ENCODE results near the gene TMPRSS6. TPM values are rescaled to one million over a fixed set of nuclear protein-coding genes. Genes with fewer than 3 reads are reported as not detected.

TMPRSS6 gene
- total RNA-seq, 1 experiment from 2014 or later: 0.04 TPM

DNA sequence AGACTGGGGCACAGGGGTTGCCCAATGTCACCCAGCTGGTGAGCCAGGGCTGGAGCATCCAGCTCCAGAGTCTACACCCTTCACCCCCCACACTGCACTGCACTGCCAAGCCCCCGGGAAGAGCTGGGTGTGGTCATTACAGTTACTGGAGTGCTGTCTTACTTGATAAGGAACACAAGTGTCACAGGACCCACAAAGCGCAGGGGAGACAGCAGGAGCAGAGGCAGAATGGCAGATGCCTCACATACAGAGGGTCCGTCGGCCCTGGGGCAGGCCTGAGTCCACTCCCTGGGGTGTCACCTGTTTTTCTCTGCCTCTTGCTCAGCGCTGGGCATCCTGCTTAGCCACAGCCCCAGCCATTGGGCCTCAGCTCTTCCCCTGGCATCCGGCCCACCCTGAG is 32.5 kb upstream of the TMPRSS6 start:
- intact Hi-C loops (cut with micrococcal nuclease): no loop called here
- POLR2A ChIA-PET (ENCODE audit: unreplicated experiment): no interaction called here
- no peaks in the 10 kb centered on the region for H4K20me1 ChIP-seq (ENCODE audit: low read length)

DNA sequence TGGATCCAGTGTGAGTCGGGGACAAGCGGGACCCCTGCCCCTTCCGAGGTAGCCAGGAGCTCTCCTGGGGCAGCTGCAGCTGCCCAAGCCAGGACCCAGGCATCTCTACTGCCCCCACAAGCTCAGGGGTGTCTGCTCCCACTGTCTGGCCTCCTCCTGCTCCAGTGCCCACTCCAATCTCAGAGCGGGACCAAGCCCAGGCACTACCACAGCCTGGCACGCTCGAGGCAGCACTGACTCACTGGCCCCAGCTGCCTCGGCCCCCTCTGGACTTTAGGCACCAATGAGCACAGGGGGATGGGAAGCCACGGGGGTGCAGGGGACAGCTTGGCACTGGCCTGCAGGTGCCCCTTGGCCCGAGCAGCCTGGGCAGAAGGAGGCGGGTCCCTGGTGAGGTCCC is 32.0 kb upstream of the TMPRSS6 start:
- TF ChIP-seq, protein P1, sequence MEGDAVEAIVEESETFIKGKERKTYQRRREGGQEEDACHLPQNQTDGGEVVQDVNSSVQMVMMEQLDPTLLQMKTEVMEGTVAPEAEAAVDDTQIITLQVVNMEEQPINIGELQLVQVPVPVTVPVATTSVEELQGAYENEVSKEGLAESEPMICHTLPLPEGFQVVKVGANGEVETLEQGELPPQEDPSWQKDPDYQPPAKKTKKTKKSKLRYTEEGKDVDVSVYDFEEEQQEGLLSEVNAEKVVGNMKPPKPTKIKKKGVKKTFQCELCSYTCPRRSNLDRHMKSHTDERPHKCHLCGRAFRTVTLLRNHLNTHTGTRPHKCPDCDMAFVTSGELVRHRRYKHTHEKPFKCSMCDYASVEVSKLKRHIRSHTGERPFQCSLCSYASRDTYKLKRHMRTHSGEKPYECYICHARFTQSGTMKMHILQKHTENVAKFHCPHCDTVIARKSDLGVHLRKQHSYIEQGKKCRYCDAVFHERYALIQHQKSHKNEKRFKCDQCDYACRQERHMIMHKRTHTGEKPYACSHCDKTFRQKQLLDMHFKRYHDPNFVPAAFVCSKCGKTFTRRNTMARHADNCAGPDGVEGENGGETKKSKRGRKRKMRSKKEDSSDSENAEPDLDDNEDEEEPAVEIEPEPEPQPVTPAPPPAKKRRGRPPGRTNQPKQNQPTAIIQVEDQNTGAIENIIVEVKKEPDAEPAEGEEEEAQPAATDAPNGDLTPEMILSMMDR (conservative IDR thresholded peaks at IDR 0.05; ENCODE audit: low read depth, low read length): no peak
- no peak for TF ChIP-seq EZH2 (IDR thresholded peaks at IDR 0.05; ENCODE audit: low read length, unreplicated experiment)
- TF ChIP-seq EZH2phosphoT487 (IDR thresholded peaks at IDR 0.05; ENCODE audit: borderline replicate concordance, low read length): no peak
- intact Hi-C loops (cut with micrococcal nuclease): no loop called here
- BruUV-seq (replicated peaks): no TSS peak
- Histone ChIP-seq H3K9me2 (replicated peaks; ENCODE audit: low read length) (no peaks in the 10 kb centered on the region), H3K4me2 (ENCODE audit: low read length) (no peak overlapping the region), H2AFZ (ENCODE audit: low read length) (no peak overlapping the region), H3K36me3 (ENCODE audit: low read depth, low read length) (no peaks in the 10 kb centered on the region), H3K27me3 (ENCODE audit: low read length) (no peaks in the 10 kb centered on the region), H3K9me3 (ENCODE audit: low read length) (no peaks in the 10 kb centered on the region), H3K79me2 (ENCODE audit: low read length) (no peaks in the 10 kb centered on the region), H3K4me1 (ENCODE audit: insufficient read depth, low read length) (no peaks in the 10 kb centered on the region), H3K27ac (ENCODE audit: low read length) (no peak overlapping the region), H4K20me1 (ENCODE audit: low read length) (no peaks in the 10 kb centered on the region), H3F3A (ENCODE audit: low read length, unreplicated experiment) (no peaks in the 10 kb centered on the region), H3K9ac (ENCODE audit: low read length) (no peak overlapping the region), H3K4me3 (ENCODE audit: low read length) (no peak overlapping the region)
- no peak for DNase-seq
- POLR2A ChIA-PET (ENCODE audit: unreplicated experiment): no interaction called here
- CTCF ChIA-PET: no interaction called here
- ATAC-seq: no peak

More for the DNA sequence above, 32.5 kb upstream of the TMPRSS6 start:
- CTCF ChIA-PET: interaction anchor here (0.6 kb wide), 1 partner anchor 15 kb away, joined by 8 read pairs; no protein-coding TSS in a partner anchor
- H3K36me3 ChIP-seq (ENCODE audit: low read depth, low read length): no peaks in the 10 kb centered on the region
- no peak overlapping the region for H2AFZ ChIP-seq (ENCODE audit: low read length)
- no peaks in the 10 kb centered on the region for H3K79me2 ChIP-seq (ENCODE audit: low read length)
- no peak overlapping the region for H3K27ac ChIP-seq (ENCODE audit: low read length)
- H3K27me3 ChIP-seq (ENCODE audit: low read length): no peaks in the 10 kb centered on the region
- H3K9ac ChIP-seq (ENCODE audit: low read length): no peak overlapping the region
- TF ChIP-seq, protein P1 (conservative IDR thresholded peaks at IDR 0.05; ENCODE audit: low read depth, low read length): no peak
- no peak for TF ChIP-seq EZH2 (IDR thresholded peaks at IDR 0.05; ENCODE audit: low read length, unreplicated experiment)
- TF ChIP-seq EZH2phosphoT487 (IDR thresholded peaks at IDR 0.05; ENCODE audit: borderline replicate concordance, low read length): no peak
- ATAC-seq: no peak
- no TSS peak for BruUV-seq (replicated peaks)
- DNase-seq: no peak
- H3K9me2 ChIP-seq (replicated peaks; ENCODE audit: low read length): no peaks in the 10 kb centered on the region
- H3F3A ChIP-seq (ENCODE audit: low read length, unreplicated experiment): no peaks in the 10 kb centered on the region
- H3K4me3 ChIP-seq (ENCODE audit: low read length): no peak overlapping the region
- H3K4me1 ChIP-seq (ENCODE audit: insufficient read depth, low read length): no peaks in the 10 kb centered on the region
- no peak overlapping the region for H3K4me2 ChIP-seq (ENCODE audit: low read length)
- H3K9me3 ChIP-seq (ENCODE audit: low read length): no peaks in the 10 kb centered on the region

DNA sequence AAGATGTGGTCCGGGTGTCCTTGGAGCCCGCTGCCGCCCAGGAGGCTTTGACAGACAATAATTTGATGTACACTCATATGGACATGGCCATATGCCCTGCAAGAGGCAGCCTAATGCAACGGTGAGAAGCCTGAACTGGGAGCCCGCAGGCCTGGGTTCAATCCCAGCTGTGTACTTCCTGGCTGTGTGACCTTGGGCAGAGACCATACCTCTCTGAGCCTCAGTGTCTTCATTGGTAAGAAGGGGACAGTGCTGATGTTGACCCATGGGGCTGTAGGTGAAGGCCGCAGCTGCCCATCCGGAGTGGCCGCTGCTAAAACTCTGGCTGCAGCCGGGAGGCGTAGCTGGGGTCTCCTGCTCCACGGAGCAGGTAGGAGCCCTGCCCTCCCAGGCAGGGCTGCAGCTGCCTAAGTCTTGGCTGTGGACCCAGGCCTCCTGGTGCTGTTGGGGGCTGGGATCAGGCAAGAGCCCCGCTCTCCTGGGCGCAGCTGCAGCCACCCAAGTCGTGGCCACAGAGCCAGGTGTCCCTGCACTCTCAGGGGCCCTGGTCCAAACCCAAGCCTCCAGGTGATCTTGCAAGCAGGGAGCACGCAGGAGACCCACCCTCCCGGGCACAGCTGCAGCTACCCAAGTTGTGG is 31.3 kb upstream of the TMPRSS6 start:
- POLR2A ChIA-PET (ENCODE audit: unreplicated experiment): no interaction called here
- no peak overlapping the region for H3K4me2 ChIP-seq (ENCODE audit: low read length)

More for the DNA sequence above, 31.3 kb upstream of the TMPRSS6 start:
- Histone ChIP-seq H4K20me1 (ENCODE audit: low read length) (no peaks in the 10 kb centered on the region), H3K79me2 (ENCODE audit: low read length) (no peaks in the 10 kb centered on the region), H3K27me3 (ENCODE audit: low read length) (no peaks in the 10 kb centered on the region), H3K36me3 (ENCODE audit: low read depth, low read length) (no peaks in the 10 kb centered on the region), H3K9me2 (replicated peaks; ENCODE audit: low read length) (no peaks in the 10 kb centered on the region), H3K4me3 (ENCODE audit: low read length) (no peak overlapping the region), H3F3A (ENCODE audit: low read length, unreplicated experiment) (no peaks in the 10 kb centered on the region), H3K4me1 (ENCODE audit: insufficient read depth, low read length) (no peaks in the 10 kb centered on the region), H3K27ac (ENCODE audit: low read length) (no peak overlapping the region), H3K9me3 (ENCODE audit: low read length) (no peaks in the 10 kb centered on the region), H3K9ac (ENCODE audit: low read length) (no peak overlapping the region), H2AFZ (ENCODE audit: low read length) (no peak overlapping the region)
- DNase-seq (no peak), ATAC-seq (no peak)
- CTCF ChIA-PET: no interaction called here
- intact Hi-C loops (cut with micrococcal nuclease): no loop called here
- no TSS peak for BruUV-seq (replicated peaks)
- TF ChIP-seq, protein P1 (conservative IDR thresholded peaks at IDR 0.05; ENCODE audit: low read depth, low read length): no peak
- no peak for TF ChIP-seq EZH2 (IDR thresholded peaks at IDR 0.05; ENCODE audit: low read length, unreplicated experiment)
- no peak for TF ChIP-seq EZH2phosphoT487 (IDR thresholded peaks at IDR 0.05; ENCODE audit: borderline replicate concordance, low read length)
